Measurements from ENCODE around the gene NLRP6.
"Not testable (repeated sequence)": the region's sequence is repeated elsewhere in the genome, so short reads cannot be mapped to it uniquely, and the experiment has no call there.

Gene NLRP6

DNA sequence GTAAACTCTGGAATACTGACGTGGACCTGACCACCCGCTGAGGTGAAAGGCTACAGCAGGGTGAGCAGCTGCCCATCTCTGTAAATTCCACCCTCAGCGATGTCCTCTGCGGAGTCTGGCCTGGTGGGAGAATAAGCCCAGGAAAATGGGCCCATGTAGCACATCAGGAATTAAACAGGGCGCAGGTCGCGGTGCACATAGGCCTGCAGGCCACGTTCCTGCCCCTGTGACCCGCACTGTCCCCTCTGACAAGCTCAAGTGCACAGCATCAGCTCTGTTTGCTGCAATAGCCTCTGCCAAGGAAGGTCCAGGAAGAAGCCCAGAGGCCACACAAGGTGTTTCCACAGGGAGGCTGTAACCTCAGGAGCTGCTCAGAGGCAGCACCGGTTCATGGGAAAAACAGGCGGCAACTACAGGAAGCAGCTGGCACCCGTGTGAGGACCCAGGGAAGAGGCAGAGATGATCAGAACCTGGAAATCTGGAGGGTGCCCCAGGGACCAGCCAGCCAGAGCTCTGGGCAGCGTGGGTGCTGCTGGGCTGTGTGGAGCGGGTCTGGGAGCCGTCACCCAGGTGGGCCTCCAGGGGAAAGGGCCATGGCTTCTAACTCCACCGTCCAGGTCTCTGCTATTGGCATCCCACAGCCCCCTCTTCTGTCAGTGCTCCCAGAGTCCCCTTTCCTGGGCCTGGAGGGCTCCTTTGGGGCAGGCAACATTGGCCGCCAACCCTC is 28.6 kb downstream of the NLRP6 start:
- no peak for DNase-seq (ENCODE audit: low read depth in 1 of 2, low spot score in 1 of 2)

DNA sequence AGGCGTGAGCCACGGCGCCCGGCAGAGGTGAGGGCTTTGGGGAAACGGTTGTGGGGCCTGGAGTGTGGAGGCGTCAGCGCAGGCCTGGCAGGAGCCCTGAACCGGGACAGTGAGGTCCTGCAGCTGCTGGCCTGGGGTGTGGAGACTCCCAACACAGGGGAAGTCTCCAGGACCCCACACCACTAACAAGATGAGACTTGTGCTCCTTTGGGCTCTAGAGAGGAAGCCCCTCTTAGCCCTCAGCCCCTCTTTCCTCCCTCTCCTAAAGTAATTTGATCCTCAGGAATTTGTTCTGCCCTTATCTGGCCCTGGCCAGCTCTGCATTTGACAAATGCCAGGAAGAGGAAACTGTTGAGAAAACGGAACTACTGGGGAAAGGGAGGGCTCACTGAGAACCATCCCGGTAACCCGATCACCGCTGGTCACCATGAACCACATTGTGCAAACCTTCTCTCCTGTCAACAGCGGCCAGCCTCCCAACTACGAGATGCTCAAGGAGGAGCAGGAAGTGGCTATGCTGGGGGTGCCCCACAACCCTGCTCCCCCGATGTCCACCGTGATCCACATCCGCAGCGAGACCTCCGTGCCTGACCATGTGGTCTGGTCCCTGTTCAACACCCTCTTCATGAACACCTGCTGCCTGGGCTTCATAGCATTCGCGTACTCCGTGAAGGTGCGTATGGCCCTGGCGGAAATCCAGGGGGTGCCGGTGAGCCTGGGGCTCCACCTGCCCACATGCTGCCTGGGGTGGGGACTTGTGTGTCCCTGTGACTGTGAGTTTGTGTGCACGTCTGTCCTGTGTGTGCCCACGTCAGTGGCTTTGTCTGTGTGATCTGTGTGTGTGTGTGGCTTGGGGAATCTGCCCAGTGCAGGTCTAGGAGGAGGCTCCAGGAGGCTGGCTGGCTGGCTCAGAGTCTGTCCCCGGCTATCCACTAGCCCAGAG is 29.8 kb downstream of the NLRP6 start, which contains the start of gene IFITM2:
IFITM2 (plus strand) TSS at position 51 of the 943 bp plus-strand sequence; CDS start at position 428, 377 bp downstream.
- not testable (repeated sequence) for DNase-seq (ENCODE audit: low read depth in 1 of 2, low spot score in 1 of 2)

DNA sequence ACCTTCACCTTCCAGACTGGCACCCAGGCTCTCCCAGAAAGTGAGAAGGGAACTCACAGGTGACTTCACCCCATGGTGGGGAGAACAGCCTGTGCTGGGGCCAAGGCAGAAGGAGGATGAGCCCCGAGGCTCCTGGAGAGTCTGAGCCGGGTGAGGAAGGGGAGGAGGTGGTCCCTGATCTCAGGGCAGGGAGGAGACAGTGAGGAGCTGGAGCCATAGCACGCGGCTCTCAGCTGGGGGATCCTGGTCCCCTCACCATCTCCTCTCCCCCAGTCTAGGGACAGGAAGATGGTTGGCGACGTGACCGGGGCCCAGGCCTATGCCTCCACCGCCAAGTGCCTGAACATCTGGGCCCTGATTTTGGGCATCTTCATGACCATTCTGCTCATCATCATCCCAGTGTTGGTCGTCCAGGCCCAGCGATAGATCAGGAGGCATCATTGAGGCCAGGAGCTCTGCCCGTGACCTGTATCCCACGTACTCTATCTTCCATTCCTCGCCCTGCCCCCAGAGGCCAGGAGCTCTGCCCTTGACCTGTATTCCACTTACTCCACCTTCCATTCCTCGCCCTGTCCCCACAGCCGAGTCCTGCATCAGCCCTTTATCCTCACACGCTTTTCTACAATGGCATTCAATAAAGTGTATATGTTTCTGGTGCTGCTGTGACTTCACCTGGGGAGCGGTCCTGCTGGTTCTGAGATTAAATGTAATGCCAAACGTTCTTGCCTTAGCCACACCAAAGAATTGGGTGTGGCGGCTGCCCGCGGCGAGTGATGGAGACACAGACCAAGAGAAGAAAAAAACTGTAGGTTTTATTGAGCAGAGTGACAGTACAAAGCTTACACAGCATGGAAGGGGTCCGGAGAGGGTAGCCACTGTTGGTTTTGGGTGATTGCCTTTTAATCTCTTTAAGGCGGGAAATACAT is 30.8 kb downstream of the NLRP6 start:
- DNase-seq (ENCODE audit: low read depth in 1 of 2, low spot score in 1 of 2), result not testable (repeated sequence)

DNA sequence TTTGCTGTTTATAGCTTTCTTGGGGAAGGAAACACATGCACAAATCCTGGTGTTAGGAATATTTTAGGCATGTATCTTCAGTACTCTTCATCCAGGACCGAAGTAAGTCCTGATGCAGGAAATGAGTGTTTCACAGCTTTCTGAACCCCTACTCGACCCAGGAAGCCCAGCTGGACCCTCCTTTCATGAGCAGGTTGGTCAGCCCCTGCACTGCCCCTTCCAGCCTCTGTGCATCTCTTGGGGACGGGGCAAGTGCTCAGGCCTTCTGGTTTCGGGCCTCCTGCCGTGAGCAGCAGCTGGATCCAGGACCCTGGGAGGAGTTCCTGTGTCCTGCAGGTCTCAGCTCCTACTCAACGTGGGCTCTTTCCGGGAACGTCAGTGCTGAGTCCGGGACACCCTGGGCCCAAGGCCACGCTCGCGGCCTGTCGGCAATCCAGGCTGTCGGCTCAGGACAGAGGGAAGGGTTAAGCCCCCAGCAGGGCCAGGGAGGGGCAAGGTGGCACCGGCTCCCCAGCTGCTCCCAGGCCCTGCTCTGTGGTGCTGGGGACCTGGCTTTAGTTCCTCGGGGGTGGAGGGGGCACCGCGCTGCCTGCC is 31.9 kb downstream of the NLRP6 start:
- DNase-seq (ENCODE audit: low read depth in 1 of 2, low spot score in 1 of 2), result not testable (repeated sequence)

DNA sequence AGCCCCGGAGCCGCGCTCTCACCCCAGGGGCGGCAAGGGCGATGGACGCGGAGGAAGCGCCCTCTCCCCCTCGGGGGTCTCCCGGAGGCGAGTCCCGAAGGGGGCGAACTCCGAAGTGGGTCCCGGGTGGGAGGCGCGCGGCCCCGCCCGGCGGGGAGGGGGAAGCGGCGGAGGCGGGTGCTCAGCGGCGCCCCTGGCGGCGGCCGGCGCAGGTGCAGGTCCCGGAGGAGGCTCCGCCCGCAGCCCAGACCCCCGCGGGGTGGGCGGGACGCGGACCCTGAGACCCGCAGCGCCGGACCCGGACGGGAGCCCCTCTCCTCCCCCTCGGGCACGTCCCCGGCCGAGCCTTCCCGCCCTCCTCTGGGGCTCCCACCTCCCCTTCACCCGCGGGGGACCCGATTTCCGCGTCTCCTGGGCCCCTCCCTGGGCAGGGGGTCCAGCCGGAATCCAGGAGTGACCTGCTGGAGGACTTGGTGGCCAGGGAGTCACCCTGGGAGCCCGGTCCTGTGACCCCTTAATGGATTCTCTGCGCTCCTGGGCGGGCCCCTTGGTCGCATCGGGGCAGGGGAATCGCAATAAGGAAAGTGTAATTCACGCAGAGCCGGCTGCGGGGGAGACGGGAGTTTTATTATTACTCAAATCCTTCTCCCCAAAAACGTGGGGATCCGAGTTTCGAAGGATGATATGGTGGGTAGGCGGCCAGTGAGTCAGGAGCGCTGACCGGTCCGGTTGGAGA is 33.0 kb downstream of the NLRP6 start:
- not testable (repeated sequence) for DNase-seq (ENCODE audit: low read depth in 1 of 2, low spot score in 1 of 2)

DNA sequence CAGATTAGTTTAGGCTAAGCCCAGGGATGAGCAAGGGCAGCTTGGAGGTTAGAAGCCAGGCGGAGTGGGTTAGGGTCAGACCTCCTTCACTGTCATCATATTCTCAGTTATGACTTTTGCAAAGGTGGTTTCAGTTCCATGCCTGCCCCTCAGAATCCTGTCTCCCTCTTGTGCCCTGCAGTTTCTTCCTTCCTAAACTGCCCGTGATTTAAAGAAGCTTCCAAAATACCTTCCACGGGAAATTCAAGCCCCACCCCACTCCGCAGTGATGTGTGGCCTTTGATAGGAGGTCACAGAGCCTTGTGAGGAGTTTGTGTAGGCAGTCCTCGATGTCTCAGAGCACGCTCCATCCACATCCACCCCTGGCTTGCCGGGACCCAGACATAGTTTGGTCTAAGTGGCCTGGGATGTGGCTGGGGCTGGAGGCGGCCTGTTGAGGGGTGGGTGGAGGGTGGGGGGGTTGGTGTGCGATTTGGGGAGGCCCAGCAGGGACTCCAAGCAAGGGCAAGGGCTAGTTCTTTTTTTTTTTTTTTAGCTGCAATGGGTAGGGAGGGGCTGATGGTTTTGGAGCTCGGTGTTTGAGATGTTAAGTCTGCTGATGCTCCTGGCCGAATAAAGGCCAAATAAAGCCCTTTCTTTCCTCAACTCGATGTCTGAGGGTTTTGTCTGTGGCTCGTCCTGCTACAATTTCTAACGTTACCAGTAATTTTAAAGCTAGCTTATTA is 34.0 kb downstream of the NLRP6 start:
- no peak for DNase-seq (ENCODE audit: low read depth in 1 of 2, low spot score in 1 of 2)

DNA sequence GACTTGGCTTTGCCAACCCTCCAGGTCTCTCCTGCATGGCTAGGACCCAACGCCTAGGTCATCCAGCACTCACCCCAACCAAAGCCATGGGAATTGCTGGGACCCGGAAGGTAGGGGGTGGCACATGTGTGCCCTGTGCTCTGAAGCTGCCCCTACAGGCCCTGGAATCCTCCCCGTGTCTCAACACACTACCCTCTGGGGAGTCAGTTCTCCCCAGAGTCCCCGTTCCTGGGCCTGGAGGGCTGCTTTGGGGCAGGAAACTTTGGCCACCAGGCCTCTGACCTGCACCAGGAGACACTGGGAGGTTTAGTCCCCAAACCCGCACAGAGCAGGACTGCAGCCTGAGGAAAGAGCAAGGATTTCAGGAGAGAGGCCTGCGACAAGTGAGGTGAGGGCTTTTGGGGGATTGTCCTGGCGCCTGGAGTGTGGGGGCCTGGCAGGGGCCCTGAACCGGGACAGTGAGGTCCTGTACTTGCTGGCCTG is 35.1 kb downstream of the NLRP6 start:
- no peak for DNase-seq (ENCODE audit: low read depth in 1 of 2, low spot score in 1 of 2)

DNA sequence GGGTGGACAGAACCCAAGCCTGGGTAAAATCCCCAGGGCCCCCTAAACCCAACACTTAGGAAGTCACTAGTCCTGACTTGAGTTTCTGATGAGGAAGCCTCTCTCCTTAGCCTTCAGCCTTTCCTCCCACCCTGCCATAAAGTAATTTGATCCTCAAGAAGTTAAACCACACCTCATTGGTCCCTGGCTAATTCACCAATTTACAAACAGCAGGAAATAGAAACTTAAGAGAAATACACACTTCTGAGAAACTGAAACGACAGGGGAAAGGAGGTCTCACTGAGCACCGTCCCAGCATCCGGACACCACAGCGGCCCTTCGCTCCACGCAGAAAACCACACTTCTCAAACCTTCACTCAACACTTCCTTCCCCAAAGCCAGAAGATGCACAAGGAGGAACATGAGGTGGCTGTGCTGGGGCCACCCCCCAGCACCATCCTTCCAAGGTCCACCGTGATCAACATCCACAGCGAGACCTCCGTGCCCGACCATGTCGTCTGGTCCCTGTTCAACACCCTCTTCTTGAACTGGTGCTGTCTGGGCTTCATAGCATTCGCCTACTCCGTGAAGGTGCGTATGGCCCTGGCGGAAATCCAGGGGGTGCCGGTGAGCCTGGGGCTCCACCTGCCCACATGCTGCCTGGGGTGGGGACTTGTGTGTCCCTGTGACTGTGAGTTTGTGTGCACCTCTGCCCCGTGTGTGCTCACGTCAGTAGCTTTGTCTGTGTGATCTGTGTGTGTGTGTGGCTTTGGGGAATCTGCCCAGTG is 35.8 kb downstream of the NLRP6 start, which contains the start of gene IFITM1:
IFITM1 (plus strand) TSS at position 254 of the 767 bp plus-strand sequence; CDS start at position 385, 131 bp downstream.
- DNase-seq (ENCODE audit: low read depth in 1 of 2, low spot score in 1 of 2), result no peak

DNA sequence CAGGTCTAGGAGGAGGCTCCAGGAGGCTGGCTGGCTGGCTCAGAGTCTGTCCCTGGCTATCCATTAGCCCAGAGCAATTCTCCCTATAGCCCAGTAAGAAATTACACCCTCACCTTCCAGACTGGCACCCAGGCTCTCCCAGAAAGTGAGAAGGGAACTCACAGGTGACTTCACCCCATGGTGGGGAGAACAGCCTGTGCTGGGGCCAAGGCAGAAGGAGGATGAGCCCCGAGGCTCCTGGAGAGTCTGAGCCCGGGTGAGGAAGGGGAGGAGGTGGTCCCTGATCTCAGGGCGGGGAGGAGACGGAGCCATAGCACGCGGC is 36.3 kb downstream of the NLRP6 start:
- not testable (repeated sequence) for DNase-seq (ENCODE audit: low read depth in 1 of 2, low spot score in 1 of 2)

DNA sequence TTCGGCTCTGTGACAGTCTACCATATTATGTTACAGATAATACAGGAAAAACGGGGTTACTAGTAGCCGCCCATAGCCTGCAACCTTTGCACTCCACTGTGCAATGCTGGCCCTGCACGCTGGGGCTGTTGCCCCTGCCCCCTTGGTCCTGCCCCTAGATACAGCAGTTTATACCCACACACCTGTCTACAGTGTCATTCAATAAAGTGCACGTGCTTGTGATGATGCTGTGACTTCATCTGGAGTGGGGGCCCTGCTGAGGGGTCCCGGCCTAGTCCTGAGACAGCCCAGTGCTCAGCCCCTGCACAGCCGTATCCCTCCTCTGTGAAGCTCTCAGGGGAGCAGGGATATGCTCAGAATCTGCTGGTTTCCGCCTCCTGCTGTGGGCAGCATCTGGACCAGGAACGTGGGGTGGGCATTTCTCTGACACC is 36.9 kb downstream of the NLRP6 start:
- no peak for DNase-seq (ENCODE audit: low read depth in 1 of 2, low spot score in 1 of 2)

DNA sequence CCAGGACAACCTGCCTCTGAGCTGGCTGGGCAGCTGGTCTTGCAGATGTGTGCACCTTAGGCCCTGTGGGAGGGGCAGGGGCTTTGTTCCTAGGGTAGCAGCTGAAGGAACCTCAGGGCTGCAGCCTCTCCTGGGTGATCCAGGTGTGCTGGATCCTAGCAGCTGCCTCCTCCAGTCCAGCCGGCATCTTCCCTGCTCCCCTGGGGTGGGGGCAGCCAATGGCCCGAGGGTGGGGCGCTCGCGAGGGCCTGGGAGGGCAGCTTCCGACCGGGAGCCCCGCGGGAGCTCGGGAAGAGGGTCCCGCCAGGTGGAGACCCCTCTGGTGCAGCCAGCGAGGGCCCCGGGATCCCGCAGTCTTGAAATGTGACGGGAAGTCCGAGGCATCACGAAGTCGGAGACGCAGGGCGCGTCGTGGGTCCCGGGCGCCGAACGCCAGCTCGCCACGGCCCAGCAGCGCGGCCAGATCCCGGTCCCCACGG is 37.3 kb downstream of the NLRP6 start:
- no peak for DNase-seq (ENCODE audit: low read depth in 1 of 2, low spot score in 1 of 2)

DNA sequence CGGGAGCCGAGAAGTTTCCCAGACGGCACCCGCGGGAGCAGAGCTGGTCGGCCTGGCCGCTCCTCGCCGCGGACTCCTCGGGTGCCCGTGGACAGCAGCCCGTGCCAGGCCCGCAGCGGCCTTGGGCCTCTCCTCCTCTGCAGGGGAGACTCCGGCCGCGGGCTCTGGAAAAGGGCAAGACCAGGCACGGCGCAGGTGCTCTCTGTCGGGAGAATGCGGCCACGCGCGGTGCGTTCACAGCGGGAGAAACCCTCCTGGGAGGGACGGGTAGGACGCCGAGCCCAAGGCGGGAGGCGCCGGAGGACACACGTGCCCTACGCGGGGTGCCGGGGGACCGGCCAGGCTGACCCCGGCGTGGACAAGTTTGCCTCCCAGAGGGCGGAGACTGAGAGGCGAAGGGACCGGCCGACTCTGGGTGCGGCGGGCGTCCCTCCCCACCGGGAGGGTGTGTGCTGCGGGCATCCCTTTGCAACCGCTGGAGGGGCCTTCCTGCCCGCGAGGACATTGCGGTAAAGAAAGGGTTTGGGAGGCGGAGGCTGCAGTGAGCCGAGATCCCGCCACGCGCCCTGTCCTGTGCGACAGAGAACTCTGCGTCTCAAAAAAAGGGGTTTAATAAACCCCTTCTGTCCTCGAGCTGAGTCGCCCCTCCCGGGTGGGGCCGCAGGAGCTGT is 38.0 kb downstream of the NLRP6 start:
- DNase-seq (ENCODE audit: low read depth in 1 of 2, low spot score in 1 of 2), result no peak

DNA sequence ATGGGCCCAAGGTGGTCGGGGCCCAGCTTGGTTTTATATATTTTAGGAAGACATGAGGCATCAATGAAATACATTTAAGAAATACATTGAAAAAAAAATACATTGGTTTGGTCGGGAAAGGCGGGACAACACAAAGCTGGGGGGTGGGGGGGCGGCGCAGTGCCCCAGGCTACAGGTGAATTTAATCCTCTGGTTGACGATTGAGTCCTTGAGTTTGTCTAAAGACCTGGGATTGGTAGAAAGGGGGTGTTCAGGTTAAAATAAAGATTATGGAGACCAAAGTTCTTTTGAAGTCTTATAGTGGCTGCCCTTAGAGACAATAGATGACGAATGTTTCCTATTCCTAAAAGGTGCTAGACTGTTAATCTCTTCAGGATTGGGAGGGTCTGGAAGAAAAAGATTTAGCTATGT is 38.7 kb downstream of the NLRP6 start:
- no peak for DNase-seq (ENCODE audit: low read depth in 1 of 2, low spot score in 1 of 2)

DNA sequence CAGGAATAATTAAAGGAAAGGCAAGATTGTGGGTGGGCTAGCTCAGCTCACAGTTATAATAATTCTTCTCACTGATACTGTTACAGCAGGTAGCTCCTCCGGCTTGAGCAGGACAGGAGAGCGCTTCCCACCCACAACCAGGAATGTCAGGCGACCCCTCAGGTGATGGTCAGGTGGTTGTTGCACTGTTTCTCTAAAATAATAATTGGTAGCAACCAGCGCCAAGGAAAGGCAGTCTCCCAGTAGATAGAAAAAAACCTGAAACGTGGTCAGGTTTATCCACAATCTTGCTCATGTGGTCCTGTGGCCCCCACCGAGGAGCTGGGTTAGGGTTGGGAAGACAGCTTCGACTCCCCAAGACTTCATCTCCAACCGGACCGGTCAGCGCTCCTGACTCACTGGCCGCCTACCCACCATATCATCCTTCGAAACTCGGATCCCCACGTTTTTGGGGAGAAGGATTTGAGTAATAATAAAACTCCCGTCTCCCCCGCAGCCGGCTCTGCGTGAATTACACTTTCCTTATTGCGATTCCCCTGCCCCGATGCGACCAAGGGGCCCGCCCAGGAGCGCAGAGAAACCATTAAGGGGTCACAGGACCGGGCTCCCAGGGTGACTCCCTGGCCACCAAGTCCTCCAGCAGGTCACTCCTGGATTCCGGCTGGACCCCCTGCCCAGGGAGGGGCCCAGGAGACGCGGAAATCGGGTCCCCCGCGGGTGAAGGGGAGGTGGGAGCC is 39.6 kb downstream of the NLRP6 start:
- not testable (repeated sequence) for DNase-seq (ENCODE audit: low read depth in 1 of 2, low spot score in 1 of 2)

DNA sequence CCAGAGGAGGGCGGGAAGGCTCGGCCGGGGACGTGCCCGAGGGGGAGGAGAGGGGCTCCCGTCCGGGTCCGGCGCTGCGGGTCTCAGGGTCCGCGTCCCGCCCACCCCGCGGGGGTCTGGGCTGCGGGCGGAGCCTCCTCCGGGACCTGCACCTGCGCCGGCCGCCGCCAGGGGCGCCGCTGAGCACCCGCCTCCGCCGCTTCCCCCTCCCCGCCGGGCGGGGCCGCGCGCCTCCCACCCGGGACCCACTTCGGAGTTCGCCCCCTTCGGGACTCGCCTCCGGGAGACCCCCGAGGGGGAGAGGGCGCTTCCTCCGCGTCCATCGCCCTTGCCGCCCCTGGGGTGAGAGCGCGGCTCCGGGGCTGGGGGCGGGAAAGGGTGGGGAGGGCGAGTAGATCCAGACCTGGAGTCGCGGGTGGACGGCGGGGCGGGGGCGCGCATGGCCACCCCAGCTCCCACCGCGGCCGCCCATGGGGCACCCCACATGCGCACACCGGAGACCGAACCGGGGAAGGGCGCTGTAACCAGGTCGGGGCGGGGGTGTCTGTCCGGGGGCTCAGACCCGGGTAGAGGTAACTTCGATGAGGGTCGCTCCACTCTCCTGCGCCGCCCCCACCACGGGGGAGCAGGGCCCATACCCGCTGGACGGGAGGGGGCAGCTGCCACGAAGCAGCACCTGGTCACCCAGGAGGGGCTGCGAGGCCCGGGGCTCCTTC is 40.4 kb downstream of the NLRP6 start:
- not testable (repeated sequence) for DNase-seq (ENCODE audit: low read depth in 1 of 2, low spot score in 1 of 2)
